ENCODE measurements around the gene RNASE7. TPM values are rescaled to one million over a fixed set of nuclear protein-coding genes. Genes with fewer than 3 reads are reported as not detected.

The RNASE7 gene
- total RNA-seq, 2 experiments from 2014 or later: not detected

DNA sequence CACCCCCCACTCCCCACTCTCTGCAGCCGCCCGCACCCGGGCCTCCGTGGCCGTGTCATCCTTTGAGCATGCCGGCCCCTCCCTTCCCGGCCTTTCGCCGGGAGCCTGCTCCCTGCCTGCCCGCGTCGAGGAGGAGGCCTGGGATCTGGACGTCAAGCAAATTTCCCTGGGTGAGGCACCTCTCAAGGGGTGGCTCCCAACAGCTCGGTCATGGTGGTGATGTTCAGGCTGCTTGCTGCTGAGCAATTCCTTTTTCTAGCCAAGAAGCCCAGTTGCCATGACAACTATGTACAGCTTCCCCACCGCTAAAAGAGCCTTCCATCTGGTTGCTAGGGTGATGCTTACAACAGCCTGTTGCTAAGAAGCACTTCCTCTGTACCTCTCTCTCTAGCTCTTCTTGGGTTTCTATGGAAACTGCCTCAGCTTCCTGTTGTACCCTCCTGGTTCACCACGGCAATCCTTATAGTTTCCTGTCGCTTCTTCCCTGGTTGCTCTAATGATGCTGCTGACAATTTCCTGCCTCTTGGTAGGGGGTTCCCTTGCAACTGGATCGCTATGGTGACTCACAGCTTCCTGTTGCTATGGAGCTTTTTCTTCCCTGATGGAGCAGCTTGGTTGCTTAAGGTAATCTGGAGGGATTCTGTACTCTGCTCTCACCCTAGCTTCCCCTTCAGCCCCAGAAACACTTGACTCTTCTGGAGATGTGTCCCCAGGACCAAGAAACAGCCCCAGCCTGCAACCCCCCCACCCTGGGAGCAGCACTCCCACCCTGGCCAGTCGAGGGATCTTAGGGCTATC is 45.3 kb downstream of the RNASE7 start:
- Histone ChIP-seq H4K20me1 (ENCODE audit: insufficient read depth, low read length) (no peaks in the 10 kb centered on the region), H3K4me3 (ENCODE audit: low read depth, low read length, poor library complexity, severe bottlenecking) (no peak overlapping the region), H3K9me2 (ENCODE audit: insufficient read depth, low read length) (no peaks in the 10 kb centered on the region), H3K9me3 (ENCODE audit: low read length) (no peaks in the 10 kb centered on the region), H3K4me1 (ENCODE audit: insufficient read depth, low read length, poor library complexity, severe bottlenecking) (peaks cover 11% of the 10 kb centered on the region), H2AFZ (ENCODE audit: low read length) (no peak overlapping the region), H3K79me2 (ENCODE audit: insufficient read depth, low read depth, low read length) (no peaks in the 10 kb centered on the region), H3K27ac (ENCODE audit: low read depth, low read length, poor library complexity, severe bottlenecking) (no peak overlapping the region), H3K4me2 (ENCODE audit: low read length) (peak overlapping the region; percentile 23), H3K36me3 (ENCODE audit: insufficient read depth, low read length) (no peaks in the 10 kb centered on the region)
- peak; percentile 77 for DNase-seq (ENCODE audit: low spot score)
- TF ChIP-seq EZH2phosphoT487 (IDR thresholded peaks at IDR 0.05; ENCODE audit: borderline replicate concordance, low read depth, low read length): no peak
- ChIA-PET CTCF (ENCODE audit: unreplicated experiment) (interaction anchor here (0.6 to 0.9 kb wide), 2 partner anchors 15 to 16 kb away, joined by 3 to 7 read pairs; no protein-coding TSS in a partner anchor), POLR2A (interaction anchor here (0.6 to 1.3 kb wide), 4 partner anchors 16 to 126 kb away, joined by 3 to 9 read pairs (median 5); partner anchors contain the start of gene ARHGEF40)
- no TSS peak for BruUV-seq (replicated peaks)
- intact Hi-C loops (cut with micrococcal nuclease; ENCODE audit: unreplicated experiment): loop anchor here (2.0 kb wide), 1 partner anchor 17 kb away; the partner anchor contains the start of gene ARHGEF40

DNA sequence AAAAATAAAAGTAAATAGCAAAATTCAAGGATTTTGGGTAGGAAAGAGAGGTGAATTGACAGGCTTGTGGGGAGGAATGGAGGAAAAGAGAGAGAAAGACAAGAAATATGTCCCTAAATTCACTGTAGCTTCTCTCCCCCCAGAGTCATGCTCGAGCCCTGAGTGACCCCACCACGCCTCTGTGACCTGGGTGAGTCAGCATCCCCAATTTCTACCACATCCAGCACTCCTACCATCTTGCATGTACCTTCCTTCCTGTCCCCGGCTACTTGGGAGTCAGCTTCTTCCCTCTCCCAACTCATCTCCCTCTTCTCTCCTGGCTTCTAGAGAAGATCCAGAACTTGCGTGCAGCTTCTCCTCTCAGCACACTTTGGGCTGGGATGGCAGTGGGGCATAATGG is 46.5 kb downstream of the RNASE7 start:
- no peak for TF ChIP-seq EZH2phosphoT487 (IDR thresholded peaks at IDR 0.05; ENCODE audit: borderline replicate concordance, low read depth, low read length)
- TF ChIP-seq, protein P1, sequence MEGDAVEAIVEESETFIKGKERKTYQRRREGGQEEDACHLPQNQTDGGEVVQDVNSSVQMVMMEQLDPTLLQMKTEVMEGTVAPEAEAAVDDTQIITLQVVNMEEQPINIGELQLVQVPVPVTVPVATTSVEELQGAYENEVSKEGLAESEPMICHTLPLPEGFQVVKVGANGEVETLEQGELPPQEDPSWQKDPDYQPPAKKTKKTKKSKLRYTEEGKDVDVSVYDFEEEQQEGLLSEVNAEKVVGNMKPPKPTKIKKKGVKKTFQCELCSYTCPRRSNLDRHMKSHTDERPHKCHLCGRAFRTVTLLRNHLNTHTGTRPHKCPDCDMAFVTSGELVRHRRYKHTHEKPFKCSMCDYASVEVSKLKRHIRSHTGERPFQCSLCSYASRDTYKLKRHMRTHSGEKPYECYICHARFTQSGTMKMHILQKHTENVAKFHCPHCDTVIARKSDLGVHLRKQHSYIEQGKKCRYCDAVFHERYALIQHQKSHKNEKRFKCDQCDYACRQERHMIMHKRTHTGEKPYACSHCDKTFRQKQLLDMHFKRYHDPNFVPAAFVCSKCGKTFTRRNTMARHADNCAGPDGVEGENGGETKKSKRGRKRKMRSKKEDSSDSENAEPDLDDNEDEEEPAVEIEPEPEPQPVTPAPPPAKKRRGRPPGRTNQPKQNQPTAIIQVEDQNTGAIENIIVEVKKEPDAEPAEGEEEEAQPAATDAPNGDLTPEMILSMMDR (conservative IDR thresholded peaks at IDR 0.05; ENCODE audit: low read length): no peak
- no peaks in the 10 kb centered on the region for H4K20me1 ChIP-seq (ENCODE audit: insufficient read depth, low read length)
- no peaks in the 10 kb centered on the region for H3K36me3 ChIP-seq (ENCODE audit: insufficient read depth, low read length)
- no peak overlapping the region for H2AFZ ChIP-seq (ENCODE audit: low read length)
- H3K27ac ChIP-seq (ENCODE audit: low read depth, low read length, poor library complexity, severe bottlenecking): no peak overlapping the region
- H3K9me3 ChIP-seq (ENCODE audit: low read length): no peaks in the 10 kb centered on the region
- ChIA-PET POLR2A (interaction anchor here (1.6 kb wide), 1 partner anchor 17 kb away, joined by 6 read pairs; no protein-coding TSS in a partner anchor), CTCF (ENCODE audit: unreplicated experiment) (no interaction called here)
- no peak for DNase-seq (ENCODE audit: low spot score)
- H3K4me3 ChIP-seq (ENCODE audit: low read depth, low read length, poor library complexity, severe bottlenecking): no peak overlapping the region
- no peak overlapping the region for H3K4me2 ChIP-seq (ENCODE audit: low read length)
- BruUV-seq (replicated peaks): no TSS peak
- H3K4me1 ChIP-seq (ENCODE audit: insufficient read depth, low read length, poor library complexity, severe bottlenecking): peaks cover 16% of the 10 kb centered on the region
- H3K9me2 ChIP-seq (ENCODE audit: insufficient read depth, low read length): no peaks in the 10 kb centered on the region
- intact Hi-C loops (cut with micrococcal nuclease; ENCODE audit: unreplicated experiment): no loop called here
- H3K79me2 ChIP-seq (ENCODE audit: insufficient read depth, low read depth, low read length): no peaks in the 10 kb centered on the region

DNA sequence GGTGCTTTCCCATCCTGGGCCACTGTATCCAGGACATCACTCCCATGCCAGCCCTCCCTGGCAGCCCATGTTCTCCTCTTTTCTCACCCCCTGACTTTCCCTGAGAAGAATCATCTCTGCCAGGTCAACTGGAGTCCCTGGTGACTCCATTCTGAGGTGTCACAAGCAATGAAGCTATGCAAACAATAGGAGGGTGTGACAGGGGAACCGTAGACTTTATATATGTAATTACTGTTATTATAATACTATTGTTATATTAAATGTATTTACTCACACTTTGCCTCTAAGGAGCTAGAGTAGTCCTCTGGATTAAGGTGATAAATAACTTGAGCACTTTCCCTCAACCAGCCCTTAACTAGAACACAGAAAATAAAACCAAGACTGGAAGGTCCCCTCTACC is 47.1 kb downstream of the RNASE7 start:
- Histone ChIP-seq H3K4me2 (ENCODE audit: low read length) (no peak overlapping the region), H3K4me3 (ENCODE audit: low read depth, low read length, poor library complexity, severe bottlenecking) (no peak overlapping the region), H3K79me2 (ENCODE audit: insufficient read depth, low read depth, low read length) (no peaks in the 10 kb centered on the region), H3K9me2 (ENCODE audit: insufficient read depth, low read length) (no peaks in the 10 kb centered on the region), H3K9me3 (ENCODE audit: low read length) (no peaks in the 10 kb centered on the region), H2AFZ (ENCODE audit: low read length) (no peak overlapping the region), H4K20me1 (ENCODE audit: insufficient read depth, low read length) (no peaks in the 10 kb centered on the region), H3K36me3 (ENCODE audit: insufficient read depth, low read length) (no peaks in the 10 kb centered on the region), H3K27ac (ENCODE audit: low read depth, low read length, poor library complexity, severe bottlenecking) (no peak overlapping the region), H3K4me1 (ENCODE audit: insufficient read depth, low read length, poor library complexity, severe bottlenecking) (peaks cover 16% of the 10 kb centered on the region)
- no TSS peak for BruUV-seq (replicated peaks)
- POLR2A ChIA-PET: interaction anchor here (1.6 kb wide), 1 partner anchor 18 kb away, joined by 6 read pairs; no protein-coding TSS in a partner anchor
- CTCF ChIA-PET (ENCODE audit: unreplicated experiment): interaction anchor here (0.8 kb wide), 1 partner anchor 18 kb away, joined by 6 read pairs; the partner anchor contains the start of gene ARHGEF40
- TF ChIP-seq EZH2phosphoT487 (IDR thresholded peaks at IDR 0.05; ENCODE audit: borderline replicate concordance, low read depth, low read length): no peak
- TF ChIP-seq, protein P1 (conservative IDR thresholded peaks at IDR 0.05; ENCODE audit: low read length): no peak
- DNase-seq (ENCODE audit: low spot score): no peak
- intact Hi-C loops (cut with micrococcal nuclease; ENCODE audit: unreplicated experiment): no loop called here

All from OCI-LY7 (cell line).